SHP77 (cell line): Measurements from ENCODE around the gene TRAK1.
A peak's percentile ranks its signal among the peaks of the same experiment; 100 is the strongest.
"Not testable (repeated sequence)": the region's sequence is repeated elsewhere in the genome, so short reads cannot be mapped to it uniquely, and the experiment has no call there.

Experiments
- DNase-seq, 2 experiments: peaks; one replicate each; lab custom pipeline; 2025; lab: John Stamatoyannopoulos, UW

TRAK1 gene, protein sequence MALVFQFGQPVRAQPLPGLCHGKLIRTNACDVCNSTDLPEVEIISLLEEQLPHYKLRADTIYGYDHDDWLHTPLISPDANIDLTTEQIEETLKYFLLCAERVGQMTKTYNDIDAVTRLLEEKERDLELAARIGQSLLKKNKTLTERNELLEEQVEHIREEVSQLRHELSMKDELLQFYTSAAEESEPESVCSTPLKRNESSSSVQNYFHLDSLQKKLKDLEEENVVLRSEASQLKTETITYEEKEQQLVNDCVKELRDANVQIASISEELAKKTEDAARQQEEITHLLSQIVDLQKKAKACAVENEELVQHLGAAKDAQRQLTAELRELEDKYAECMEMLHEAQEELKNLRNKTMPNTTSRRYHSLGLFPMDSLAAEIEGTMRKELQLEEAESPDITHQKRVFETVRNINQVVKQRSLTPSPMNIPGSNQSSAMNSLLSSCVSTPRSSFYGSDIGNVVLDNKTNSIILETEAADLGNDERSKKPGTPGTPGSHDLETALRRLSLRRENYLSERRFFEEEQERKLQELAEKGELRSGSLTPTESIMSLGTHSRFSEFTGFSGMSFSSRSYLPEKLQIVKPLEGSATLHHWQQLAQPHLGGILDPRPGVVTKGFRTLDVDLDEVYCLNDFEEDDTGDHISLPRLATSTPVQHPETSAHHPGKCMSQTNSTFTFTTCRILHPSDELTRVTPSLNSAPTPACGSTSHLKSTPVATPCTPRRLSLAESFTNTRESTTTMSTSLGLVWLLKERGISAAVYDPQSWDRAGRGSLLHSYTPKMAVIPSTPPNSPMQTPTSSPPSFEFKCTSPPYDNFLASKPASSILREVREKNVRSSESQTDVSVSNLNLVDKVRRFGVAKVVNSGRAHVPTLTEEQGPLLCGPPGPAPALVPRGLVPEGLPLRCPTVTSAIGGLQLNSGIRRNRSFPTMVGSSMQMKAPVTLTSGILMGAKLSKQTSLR

DNA sequence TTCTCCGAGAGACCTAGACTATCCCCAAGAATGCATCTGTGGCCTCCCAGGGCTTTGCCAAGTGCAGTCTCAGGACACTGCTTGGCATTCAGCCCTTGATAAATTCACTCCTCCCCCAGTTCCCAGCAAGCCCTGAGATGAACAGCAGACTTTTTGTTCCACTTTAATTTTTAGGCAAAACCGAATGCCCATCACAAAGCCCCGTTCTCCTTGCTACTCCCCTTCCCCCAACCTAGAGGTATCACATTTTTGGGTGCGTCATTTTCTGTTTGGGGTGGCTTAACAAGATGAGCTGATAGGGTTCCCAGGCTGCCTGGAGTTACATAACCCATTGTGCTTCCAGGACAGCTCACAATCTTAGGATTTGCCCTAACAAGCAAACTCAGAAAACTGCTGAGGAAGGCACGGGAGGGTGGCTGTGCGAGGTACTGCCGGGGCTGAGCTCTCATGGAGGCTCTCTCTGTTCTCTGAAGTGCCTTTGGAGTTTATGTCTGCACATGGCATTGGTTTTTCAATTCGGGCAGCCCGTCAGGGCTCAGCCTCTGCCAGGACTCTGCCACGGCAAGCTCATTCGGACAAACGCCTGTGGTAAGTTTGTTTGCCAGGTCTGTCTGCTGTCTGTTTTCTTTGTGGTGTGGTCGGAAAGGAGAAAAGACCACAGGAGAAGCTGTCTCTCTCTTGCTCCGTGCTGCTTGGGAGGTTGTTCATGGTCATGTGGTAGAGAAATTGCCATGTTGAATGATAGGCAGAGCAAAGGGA lies at the start of gene TRAK1:
TSS of gene TRAK1 (plus strand) at position 385 of the 759 bp plus-strand sequence. CDS start at position 498, 113 bp downstream.
- no peak for DNase-seq

DNA sequence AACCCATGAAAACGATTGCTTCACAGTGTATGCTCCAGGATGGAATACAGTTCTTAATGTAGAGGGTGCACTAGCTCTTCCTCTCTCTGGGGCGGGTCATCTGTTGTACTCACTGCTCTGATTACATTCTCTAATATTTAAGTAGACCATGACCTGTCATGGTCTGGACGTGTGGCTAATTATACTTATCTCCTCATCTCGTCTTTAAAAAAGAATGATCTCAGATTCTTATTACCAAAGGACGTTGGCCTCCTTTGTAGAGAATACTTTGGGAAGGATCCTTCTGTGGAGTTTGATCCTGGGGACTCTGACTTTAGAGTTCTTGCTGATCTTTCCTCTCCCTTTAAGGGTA lies 48.4 kb upstream of the TRAK1 start:
- no peak for DNase-seq

DNA sequence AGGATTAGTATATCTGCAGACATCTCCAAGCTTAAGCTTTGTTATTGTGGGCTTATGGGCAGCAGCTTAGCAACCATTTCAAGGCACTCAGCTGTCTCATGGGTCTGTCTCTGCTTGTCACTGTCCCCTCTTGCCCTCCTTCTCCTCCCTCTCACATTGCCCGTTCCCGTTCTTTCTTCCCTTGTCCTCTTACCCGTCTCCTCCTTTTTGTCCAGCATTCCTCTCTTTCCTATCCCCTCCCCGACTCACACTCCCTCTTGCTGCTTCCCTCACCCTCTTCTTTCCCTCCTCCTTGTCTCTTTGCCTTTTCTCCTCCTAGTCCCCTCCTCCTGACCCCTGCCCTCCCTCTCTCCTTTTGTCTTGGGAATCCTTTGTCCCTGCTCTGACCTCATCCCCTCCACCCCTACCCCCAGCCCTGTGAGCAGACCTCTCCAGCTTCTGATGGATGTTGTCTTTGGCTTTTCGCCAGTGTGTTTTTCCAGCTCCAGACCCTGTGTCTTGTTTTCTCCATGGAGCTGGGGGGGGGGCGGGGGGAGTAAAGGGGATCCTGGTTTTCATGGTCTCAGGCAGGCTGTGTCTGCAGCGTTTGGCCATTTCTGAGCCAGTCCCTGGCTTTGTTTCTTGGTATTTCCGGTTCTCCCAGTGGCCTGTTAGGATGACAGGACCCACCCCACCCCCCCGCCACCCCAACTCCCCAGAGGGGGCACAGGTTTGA lies 47.9 kb upstream of the TRAK1 start:
- DNase-seq: peak; percentile 74 to 90

DNA sequence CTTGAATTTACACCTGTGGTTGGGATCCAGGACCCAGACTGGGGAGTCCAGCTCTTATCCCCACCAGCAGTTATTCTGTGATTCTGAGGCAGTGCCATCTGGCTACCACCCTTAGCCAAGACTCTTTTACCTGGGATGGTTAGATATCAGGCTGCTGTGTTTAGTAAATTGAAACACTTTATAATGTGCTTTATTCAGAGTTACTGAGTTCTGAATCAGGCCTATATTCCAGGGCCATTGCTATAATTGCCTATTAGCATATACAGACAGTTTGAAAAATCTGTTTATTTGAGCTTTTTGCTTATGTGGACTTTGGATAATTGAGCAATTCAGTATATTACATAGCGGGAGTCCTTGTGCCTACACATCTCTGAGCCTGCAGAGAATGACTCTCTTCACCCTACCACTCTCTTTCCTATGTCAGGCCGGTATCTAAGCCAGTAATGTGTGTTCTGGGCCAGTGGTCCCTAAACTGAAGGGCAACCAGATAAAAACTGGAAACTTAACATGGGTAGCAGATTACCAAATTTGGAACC lies 45.4 kb upstream of the TRAK1 start:
- DNase-seq: no peak

DNA sequence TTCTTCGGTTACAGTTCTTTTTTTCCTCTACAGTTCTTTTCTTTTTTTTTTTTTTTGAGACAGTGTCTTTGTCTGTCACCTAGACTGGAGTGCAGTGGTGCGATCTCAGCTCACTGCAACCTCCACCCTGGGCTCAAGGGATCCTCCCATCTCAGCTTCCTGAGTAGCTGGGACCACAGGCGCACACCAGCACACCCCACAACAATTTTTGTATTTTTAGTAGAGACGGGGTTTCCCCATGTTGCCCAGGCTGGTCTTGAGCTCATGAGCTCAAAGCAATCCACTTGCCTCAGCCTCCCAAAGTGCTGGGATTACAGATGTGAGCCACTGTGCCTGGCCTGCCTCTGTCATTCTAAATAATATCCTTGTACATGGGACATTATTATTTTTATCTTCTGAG lies 42.6 kb upstream of the TRAK1 start:
- DNase-seq: not testable (repeated sequence)

DNA sequence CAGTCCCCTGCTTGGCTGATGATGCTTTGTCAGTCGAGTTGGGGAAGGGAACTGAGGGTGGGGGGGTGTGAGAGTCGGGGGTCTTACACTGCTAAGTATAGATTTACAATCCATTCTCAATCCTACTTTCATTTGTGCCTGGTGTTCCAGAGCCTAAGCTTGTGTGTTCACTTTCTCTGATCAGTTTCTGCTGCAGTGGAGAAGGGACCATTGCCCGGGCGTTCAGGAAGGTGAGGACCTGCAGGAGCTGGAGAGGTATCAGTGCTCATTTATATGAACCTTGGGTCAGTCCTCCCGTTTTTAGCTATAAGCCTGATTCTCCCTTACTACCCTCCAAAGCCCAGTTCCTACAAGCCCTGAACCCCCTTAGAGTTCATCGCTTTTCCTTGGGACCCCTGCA lies 41.0 kb upstream of the TRAK1 start:
- no peak for DNase-seq

DNA sequence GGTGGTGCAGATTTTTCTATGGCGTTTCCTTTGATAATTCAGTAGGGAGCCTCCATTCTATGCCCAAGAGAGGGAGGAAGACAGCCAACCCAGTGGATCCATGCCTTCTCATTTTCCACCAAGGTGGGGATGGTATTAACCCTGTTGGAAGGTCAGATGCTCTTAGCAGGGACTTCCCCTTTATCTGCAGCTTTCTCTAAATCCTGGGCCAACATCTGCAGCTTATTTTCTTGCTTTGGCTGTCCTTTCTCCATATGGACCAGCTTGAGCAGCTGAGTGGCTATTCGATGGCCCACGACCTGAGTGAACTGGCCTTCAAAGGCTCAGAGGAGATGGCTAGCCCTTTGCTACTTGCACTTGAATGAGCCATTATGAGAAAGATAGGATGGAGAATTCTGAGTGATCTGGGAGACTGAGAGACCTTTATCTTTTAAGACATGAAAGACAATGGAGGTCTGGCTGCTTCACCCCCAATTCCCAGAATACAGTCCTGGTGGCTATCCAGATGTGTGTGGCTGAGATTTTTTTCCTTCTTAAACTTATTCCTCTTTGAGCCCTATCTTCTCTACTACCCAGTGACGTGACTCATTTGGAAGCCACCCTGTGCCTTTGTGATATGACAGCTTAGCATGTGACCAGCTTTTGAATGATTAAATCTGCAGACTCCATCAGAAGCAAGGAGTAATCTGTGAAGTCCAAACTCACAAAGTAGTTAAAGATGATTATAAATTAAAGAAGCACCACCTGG lies 39.6 kb upstream of the TRAK1 start:
- DNase-seq: no peak

DNA sequence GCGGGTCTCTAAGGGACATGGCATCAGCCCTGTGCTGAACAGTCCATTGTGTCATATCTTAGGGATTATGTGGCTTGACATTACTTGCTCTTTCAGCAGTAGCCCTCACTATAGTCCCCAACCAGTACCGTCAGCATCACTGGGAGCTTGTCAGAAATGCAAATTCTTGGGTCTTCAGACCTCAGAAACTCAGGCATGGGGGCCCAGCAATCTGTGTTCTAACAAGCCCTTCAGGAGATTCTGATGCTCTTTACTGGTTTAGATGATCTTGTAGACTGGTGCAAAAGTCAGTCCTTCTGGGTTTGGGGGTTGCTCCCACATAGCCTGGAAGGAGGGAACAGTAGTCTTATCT lies 39.0 kb upstream of the TRAK1 start:
- no peak for DNase-seq

DNA sequence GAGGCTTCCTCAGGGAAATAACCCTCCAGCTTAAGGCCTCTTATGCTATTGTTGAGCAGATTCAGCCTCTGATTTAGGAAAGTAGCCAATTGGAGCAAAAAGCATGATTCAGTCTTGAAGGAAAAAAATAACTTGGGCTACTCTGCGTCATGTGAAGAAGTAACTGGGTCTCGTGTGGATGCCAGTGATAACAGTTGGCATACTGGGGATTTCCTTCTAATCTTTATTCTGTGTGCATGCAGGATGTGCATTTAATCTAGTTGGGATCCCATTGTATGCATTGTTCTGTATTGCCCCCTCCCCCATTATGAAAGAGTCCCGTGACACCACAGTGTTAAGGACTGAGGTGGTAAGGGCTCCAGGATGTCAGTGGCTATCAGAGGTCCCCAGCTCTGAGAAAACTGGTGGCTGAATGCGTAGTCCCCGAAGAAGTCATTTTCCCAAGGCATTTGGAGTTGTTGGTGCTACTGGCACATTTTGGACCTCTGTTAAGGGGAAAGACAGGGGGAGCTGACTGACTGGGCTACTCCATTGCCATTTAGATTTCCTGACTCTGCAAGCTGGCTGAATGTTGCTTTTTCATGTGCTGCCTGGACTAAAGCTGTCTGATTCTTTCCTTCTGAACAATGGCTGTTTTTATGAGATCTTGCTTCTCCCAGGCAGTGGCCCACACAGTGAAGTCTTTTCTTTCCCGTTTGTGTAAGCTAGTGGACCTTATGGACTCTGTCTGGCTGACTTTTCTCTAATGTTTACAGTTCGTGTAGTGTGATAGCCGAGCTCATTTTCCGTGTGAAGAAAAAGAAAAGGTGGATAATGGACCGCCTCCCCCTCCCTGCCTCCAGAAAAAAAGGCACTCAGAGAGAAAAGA lies 38.4 kb upstream of the TRAK1 start:
- no peak for DNase-seq

DNA sequence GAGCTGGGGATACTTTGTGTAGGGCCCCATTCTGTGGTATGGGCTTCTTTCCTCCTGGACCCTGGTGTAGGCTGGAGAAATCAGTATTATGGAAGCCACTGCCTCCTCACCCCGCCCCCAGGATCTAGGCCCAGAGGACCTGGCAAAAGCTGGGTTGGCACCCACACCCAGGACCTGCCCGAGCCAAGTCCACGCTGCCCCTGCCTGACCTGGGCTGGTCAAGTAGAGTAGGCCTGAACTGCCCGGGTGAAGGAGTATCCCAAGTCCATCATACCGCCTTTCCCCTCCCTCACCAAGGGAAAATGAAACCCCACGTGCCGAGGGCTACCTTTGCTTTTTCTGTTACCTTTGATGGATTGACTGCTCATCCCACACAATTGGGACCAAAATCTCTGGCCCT lies 37.7 kb upstream of the TRAK1 start:
- DNase-seq: no peak

DNA sequence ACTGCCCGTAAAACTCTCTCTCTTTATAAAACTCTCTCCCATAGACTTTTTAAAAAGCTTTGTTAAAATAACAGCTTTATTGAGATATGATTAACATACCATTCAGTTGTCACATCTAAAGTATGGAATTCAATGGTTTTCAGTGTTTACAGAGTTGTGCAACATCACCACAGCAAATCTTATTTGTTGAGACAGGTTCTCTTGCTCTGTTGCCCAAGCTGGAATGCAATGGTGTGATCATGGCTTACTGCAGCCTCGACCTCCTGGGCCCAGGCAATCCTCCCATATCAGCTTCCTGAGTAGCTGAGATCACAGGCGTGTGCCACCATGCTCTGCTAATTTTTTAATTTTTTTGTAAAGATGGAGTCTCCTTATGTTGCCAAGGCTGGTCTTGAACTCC lies 35.9 kb upstream of the TRAK1 start:
- DNase-seq: no peak

DNA sequence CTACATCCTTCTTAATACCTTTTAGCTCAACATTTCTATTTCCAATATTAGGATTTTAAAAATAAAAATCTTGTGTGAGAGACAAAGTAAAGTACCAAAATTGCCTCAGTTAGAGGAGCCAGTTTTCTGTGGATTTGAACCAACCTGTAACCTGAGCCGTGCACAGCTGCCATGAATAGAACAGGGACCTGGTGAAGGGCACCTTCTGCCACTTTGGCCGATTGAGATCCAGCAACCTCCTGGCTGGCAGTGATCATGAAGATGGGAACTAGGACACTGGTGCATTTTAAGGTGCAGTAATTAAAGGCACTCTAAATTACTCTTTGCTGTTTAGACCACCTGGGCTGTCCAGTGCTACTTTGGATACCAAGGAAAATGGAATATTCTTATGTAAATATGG lies 34.3 kb upstream of the TRAK1 start:
- DNase-seq: peak in 1 of 2 experiments; percentile 56

DNA sequence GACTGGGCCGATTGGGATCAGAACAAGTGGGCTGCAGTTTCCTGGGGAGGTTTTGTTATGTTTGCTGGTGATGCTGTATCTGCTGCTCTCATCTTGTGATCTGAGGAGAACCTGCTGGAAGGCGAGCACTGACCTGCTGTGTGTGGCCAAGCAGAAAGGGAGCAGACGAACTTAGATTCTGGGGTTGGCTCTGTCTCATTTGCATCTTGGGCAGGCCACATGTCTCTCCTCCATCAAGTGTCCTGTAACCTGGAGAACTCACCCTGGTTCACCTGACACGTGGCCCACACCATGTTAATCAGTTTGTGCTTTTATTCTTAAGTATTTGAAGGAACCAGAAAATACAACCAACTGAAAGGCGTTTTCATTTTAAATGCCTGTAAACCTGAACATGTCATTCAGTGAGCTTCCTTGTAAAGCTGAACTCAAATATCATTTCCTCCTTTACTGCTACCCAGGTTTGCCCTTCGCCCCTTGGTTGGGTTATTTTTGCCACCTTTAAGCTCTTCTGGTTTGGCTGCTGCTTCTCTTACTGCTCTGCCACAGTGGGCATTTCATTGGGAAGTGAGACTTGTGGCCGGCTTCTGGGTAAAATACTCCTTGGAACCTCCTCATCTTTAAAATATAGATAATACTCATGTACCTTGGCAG lies 33.5 kb upstream of the TRAK1 start:
- DNase-seq: no peak

DNA sequence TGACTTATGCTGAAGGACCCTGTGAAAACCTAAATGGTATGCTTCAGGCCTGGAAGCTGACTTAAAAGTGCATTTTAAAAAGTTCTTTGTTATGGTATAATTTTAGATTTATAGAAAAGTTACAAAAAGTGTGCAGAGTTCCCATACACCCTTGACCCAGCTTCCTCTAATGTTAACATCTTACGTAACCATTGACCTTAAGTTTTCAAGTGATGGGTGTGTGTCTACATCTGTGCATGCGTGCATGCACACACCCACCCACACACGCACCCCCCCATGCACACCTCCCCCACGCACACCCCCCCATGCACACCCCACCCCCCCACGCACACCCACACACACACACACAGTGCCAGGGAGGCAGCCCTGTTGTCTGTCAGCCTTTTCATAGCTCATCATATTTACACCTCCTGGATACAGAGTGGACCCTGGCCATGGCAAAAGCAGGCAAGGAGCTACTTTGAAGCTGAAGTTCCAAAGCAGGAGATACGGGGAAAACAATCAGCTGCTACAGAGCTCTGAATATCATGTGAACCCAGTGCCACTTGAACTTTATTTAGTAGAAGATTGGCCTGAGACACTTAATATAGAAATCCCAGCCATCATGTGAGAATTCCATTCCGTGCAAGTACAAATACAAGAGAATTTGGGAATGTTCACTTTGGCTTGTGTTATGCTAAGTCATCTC lies 30.0 kb upstream of the TRAK1 start:
- no peak for DNase-seq

DNA sequence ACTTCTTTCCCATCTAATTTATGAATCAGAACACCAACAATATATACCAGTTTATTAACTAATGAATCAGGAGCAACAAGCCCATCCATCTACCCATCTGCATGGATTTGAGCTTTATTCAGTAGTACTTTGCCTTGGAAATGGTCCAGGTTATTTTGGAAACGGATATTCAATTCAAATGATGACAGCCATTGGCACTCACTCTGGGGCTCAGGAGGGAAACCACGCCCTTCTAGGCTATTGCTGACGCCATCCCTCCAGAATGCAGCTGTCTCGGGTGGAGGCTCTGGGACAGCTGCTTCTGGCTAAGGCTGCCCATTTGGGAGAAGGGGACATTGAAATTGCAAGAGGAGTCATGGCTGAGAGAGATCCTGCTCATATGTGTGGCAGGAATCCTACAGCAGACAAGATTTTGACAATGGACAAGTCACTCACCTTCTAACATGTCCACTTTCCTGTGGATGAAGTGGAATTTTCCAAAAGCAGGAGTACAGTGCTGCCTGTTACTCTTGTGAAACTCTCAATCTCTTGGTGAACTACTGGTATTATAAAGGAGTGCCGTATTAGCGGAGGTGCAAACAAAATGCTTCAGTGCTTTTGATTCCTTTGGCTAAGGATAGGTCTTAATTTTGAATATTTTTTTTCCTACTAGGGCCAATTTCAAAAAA lies 29.3 kb upstream of the TRAK1 start:
- DNase-seq: peak; percentile 86 to 90

DNA sequence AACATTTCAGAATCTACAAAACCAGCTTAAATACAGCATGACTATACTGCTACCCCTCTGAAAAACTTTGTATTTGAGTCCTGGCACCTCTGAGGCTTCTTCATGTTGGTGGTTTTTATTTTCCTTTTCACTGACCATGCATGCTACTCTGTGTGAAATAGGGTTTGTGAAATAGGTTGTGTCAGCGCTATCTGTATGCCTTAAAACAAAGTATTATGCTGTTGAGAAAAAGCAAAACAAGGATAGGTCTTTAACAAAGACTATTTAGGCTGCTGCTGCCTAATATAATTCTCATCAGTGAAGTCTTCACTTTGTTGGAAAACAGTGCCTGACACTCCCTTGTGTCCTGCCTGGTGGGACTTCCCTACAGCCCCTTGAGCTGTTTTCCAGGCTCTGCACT lies 28.7 kb upstream of the TRAK1 start:
- DNase-seq: no peak

DNA sequence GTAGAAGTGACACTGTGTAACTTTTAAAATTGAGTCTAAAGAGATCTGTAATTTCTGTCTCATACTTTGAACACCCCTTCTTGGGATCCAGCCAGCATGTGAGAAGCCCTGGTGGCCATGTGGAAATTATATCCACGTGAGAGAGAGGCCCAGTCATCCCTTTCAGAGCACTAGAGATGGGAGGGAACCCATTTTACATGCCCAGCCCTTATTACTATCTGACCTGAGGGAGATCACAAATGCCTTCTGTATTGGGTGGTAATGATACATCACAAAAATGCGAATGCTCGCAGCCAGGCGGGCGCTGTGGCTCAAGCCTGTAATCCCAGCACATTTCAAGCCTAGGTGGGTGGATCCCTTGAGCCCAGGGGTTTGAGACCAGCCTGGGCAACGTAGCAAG lies 27.3 kb upstream of the TRAK1 start:
- no peak for DNase-seq
